CD14-positive monocyte (primary cell): ENCODE data around the gene CTCFL. TPM values are rescaled to one million over a fixed set of nuclear protein-coding genes. Genes with fewer than 3 reads are reported as not detected.
A peak's percentile ranks its signal among the peaks of the same experiment; 100 is the strongest.

Experiments used
- DNase-seq, 3 donors: peaks; one replicate each; pipeline ENCODE4 v3.0.0-alpha.2; 2011 to 2022
- H2AFZ ChIP-seq: 2 replicates; pipeline ENCODE4 v1.6.0; 2012; ENCODE audit warnings: mild to moderate bottlenecking, low read depth, low read length, inconsistent platforms; ENCODE audit not compliant: insufficient read depth, poor library complexity, severe bottlenecking
- H3K27ac ChIP-seq, 2 donors: 1 replicate in 1 of 2; 2 replicates in 1 of 2; pipeline ENCODE4 v1.5.1; 2012 to 2013; ENCODE audit warnings: low read length in 2 of 2, control low read depth in 1 of 2, inconsistent platforms in 1 of 2, low read depth in 1 of 2, mild to moderate bottlenecking in 1 of 2
- H3K27me3 ChIP-seq, 2 donors: one replicate each; pipeline versions ENCODE4 v1.6.0 to v1.6.1; 2011 to 2013; ENCODE audit warnings: low read length in 2 of 2; ENCODE audit not compliant: control insufficient read depth in 2 of 2, insufficient read depth in 2 of 2
- H3K36me3 ChIP-seq, 2 donors: replicated peaks in 1 of 2; 1 replicate in 1 of 2; 2 replicates in 1 of 2; pipeline versions ENCODE4 v1.5.1 to v1.6.1; 2012 to 2013; ENCODE audit warnings: low read length in 2 of 2, control low read depth in 1 of 2, inconsistent platforms in 1 of 2, mild to moderate bottlenecking in 1 of 2; ENCODE audit not compliant: insufficient read depth in 2 of 2, control insufficient read depth in 1 of 2
- H3K4me1 ChIP-seq, 2 donors: 1 replicate in 1 of 2; 2 replicates in 1 of 2; pipeline versions ENCODE4 v1.5.1 to v1.6.1; 2012 to 2013; ENCODE audit warnings: low read length in 2 of 2, control low read depth in 1 of 2, inconsistent platforms in 1 of 2, mild to moderate bottlenecking in 1 of 2, moderate library complexity in 1 of 2; ENCODE audit not compliant: insufficient read depth in 2 of 2, control insufficient read depth in 1 of 2
- H3K4me2 ChIP-seq: replicated peaks from 2 replicates; pipeline ENCODE3; 2012; ENCODE audit warnings: low read length, moderate library complexity, mild to moderate bottlenecking; ENCODE audit not compliant: poor library complexity, severe bottlenecking; ENCODE audit errors: extremely low read depth
- H3K4me3 ChIP-seq, 3 experiments: fragments of 200-600 bp in 1 of 3; sonication (generic) in 1 of 3; replicated peaks in 1 of 3; 1 replicate in 2 of 3; 2 replicates in 1 of 3; pipeline ENCODE4 v1.5.1; 2011 to 2013; ENCODE audit warnings: low read length in 3 of 3, mild to moderate bottlenecking in 3 of 3, control low read depth in 2 of 3, low read depth in 2 of 3, inconsistent platforms in 1 of 3, moderate library complexity in 1 of 3
- H3K79me2 ChIP-seq: 2 replicates; pipeline ENCODE4 v1.6.0; 2012; ENCODE audit warnings: mild to moderate bottlenecking, control low read depth, inconsistent platforms, low read length, moderate library complexity; ENCODE audit not compliant: insufficient read depth
- H3K9ac ChIP-seq: 2 replicates; pipeline ENCODE4 v1.6.0; 2017; ENCODE audit warnings: low read length, mild to moderate bottlenecking; ENCODE audit not compliant: insufficient read depth, poor library complexity, severe bottlenecking
- H3K9me3 ChIP-seq, 2 donors: replicated peaks in 1 of 2; 1 replicate in 1 of 2; 2 replicates in 1 of 2; pipeline versions ENCODE4 v1.5.1 to v1.6.1; 2012 to 2013; ENCODE audit warnings: low read length in 2 of 2, control low read depth in 1 of 2; ENCODE audit not compliant: control insufficient read depth in 1 of 2, insufficient read depth in 1 of 2
- H4K20me1 ChIP-seq: 2 replicates; pipeline ENCODE4 v1.6.0; 2012; ENCODE audit warnings: mild to moderate bottlenecking, low read length, control low read depth, moderate library complexity; ENCODE audit not compliant: insufficient read depth
- H3K27ac Mint-ChIP-seq, 7 donors: one replicate each; pipeline ENCODE4 v1.8.0; 2020; ENCODE audit warnings: mild to moderate bottlenecking in 7 of 7, mixed read lengths in 7 of 7, moderate library complexity in 6 of 7, inconsistent platforms in 2 of 7
- H3K27me3 Mint-ChIP-seq, 3 donors: one replicate each; pipeline ENCODE4 v1.8.0; 2021 to 2022; ENCODE audit warnings: low read depth in 3 of 3, mild to moderate bottlenecking in 3 of 3, mixed read lengths in 3 of 3, moderate library complexity in 3 of 3, inconsistent platforms in 1 of 3
- H3K36me3 Mint-ChIP-seq, 2 donors: one replicate each; pipeline ENCODE4 v1.8.0; 2020; ENCODE audit warnings: mixed read lengths in 2 of 2, inconsistent platforms in 1 of 2, mild to moderate bottlenecking in 1 of 2
- H3K4me1 Mint-ChIP-seq: one replicate; pipeline ENCODE4 v1.8.0; 2020; ENCODE audit warnings: mild to moderate bottlenecking, mixed read lengths
- H3K4me3 Mint-ChIP-seq, 2 donors: one replicate each; pipeline ENCODE4 v1.8.0; 2020; ENCODE audit warnings: mild to moderate bottlenecking in 2 of 2, mixed read lengths in 2 of 2, moderate library complexity in 1 of 2
- H3K9me3 Mint-ChIP-seq, 7 donors: one replicate each; pipeline ENCODE4 v1.8.0; 2020 to 2022; ENCODE audit warnings: mixed read lengths in 7 of 7, mild to moderate bottlenecking in 6 of 7, moderate library complexity in 6 of 7, inconsistent platforms in 2 of 7
- CTCF ChIP-seq: fragments of 200-600 bp; IDR thresholded peaks from one replicate; pipeline ENCODE4 v1.8.0; 2022; ENCODE audit warnings: antibody characterized with exemption, mild to moderate bottlenecking
- WGBS: methylation state at CpG from one replicate; pipeline ENCODE4 v1.1.5; 2013; ENCODE audit warnings: missing lambda C conversion rate; ENCODE audit not compliant: insufficient coverage; 5-methylcytosine and 5-hydroxymethylcytosine counted together
- intact Hi-C, 2 donors: fragments of 100-400 bp; cut with micrococcal nuclease; formaldehyde crosslinking; loops; one replicate each; pipeline versions ENCODE4 v1.15.0 to v1.15.1; 2023
- polyA plus RNA-seq, 3 donors: library from polyadenylated mRNA; depleted of rRNA in 1 of 3; unstranded in 2 of 3; stranded (reverse) in 1 of 3; fragments of 300-500 nt in 2 of 3; fragments of >200 nt in 1 of 3; fragmentation: Illumina TruSeq in 2 of 3; gene quantifications; 1 replicate in 2 of 3; 2 replicates in 1 of 3; pipeline ENCODE4 v1.2.3, GENCODE V29; 2012 to 2021

The CTCFL gene
- polyA plus RNA-seq, 3 donors, result not detected

- Mint-ChIP-seq H3K4me1 (peaks cover 52% of the 10 kb centered on the region), H3K36me3 (peaks cover 0 to 3% of the 10 kb centered on the region in 2 donors), H3K27me3 (peaks cover 9 to 27% (median 11%) of the 10 kb centered on the region in 3 donors), H3K9me3 (peaks cover 0 to 4% (median 0%) of the 10 kb centered on the region in 7 donors), H3K27ac (peak overlapping the region in 2 of 7 donors; percentile 54), H3K4me3 (peak overlapping the region; percentile 47 to 69)
- peak overlapping the region in 1 of 2 donors; percentile 3 for H3K27ac ChIP-seq
- no peaks in the 10 kb centered on the region for H4K20me1 ChIP-seq
- peaks cover 55 to 56% of the 10 kb centered on the region in 2 donors for H3K4me1 ChIP-seq
- WGBS, result 54% methylated on average over 8 of the region's 17 CpGs
- H2AFZ ChIP-seq, result peak overlapping the region; percentile 70
- H3K4me2 ChIP-seq, result peak overlapping the region; percentile 52
- no peaks in the 10 kb centered on the region for H3K36me3 ChIP-seq
- peak in 1 of 3 donors; percentile 41 for DNase-seq
- H3K9me3 ChIP-seq, result no peaks in the 10 kb centered on the region
- no peaks in the 10 kb centered on the region for H3K27me3 ChIP-seq
- no peak overlapping the region for H3K9ac ChIP-seq
- H3K79me2 ChIP-seq, result no peaks in the 10 kb centered on the region
- H3K4me3 ChIP-seq, result peak overlapping the region in 1 of 3 experiments; percentile 43
- intact Hi-C loops, result no loop called here
- TF ChIP-seq CTCF, result no peak
Observed at GRCh38 chr20:57480444-57481160, 44.3 kb downstream of the CTCFL start.

DNA sequence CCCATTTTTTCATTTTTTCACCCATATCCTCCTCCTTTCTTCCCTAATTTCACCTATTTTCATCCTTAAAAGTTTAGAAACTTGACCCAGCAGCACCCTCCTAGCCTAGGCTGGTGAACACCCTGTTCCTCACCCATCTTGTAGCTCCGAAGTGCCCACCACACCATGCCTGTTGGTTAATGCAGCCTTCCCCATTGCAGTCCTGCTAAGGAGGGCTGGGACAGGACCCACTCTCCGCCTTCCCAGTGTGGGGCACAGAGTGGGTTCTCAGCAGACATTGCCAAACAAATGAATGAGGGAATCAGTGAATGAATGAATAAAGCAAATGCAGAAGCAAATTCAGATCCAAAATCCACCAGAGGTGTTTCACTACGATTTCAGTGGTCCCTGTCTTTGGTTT, 45.7 kb downstream of the CTCFL start:
- Histone ChIP-seq H4K20me1 (no peaks in the 10 kb centered on the region), H3K4me3 (no peak overlapping the region), H2AFZ (no peak overlapping the region), H3K27ac (no peak overlapping the region), H3K9me3 (no peaks in the 10 kb centered on the region), H3K4me1 (peaks cover 69 to 70% of the 10 kb centered on the region in 2 donors), H3K79me2 (no peaks in the 10 kb centered on the region), H3K36me3 (no peaks in the 10 kb centered on the region), H3K4me2 (no peak overlapping the region), H3K9ac (no peak overlapping the region), H3K27me3 (no peaks in the 10 kb centered on the region)
- intact Hi-C loops, result loop anchor here in 1 of 2 donors (10.0 kb wide), 1 partner anchor 84 kb away; the partner anchor contains the start of gene RBM38
- Mint-ChIP-seq H3K27ac (no peak overlapping the region), H3K4me3 (peak overlapping the region in 1 of 2 donors; percentile 47), H3K27me3 (peaks cover 9 to 23% (median 11%) of the 10 kb centered on the region in 3 donors), H3K9me3 (peaks cover 0 to 7% (median 0%) of the 10 kb centered on the region in 7 donors), H3K36me3 (peaks cover 0 to 4% of the 10 kb centered on the region in 2 donors), H3K4me1 (peaks cover 66% of the 10 kb centered on the region)
- DNase-seq, result no peak
- no peak for TF ChIP-seq CTCF
- WGBS, result 88% methylated on average over 2 of the region's 3 CpGs
